Stomach smooth muscle (tissue), 2 donors: ENCODE results near the gene AVL9.
"Not testable (repeated sequence)": the region's sequence is repeated elsewhere in the genome, so short reads cannot be mapped to it uniquely, and the experiment has no call there.

Experiments
- H3K27ac ChIP-seq: one replicate; pipeline ENCODE4 v1.7.0; 2013; ENCODE audit warnings: mild to moderate bottlenecking, low read length, inconsistent platforms
- H3K27me3 ChIP-seq, 2 donors: one replicate each; pipeline ENCODE4 v1.7.0; 2013; ENCODE audit warnings: low read length in 2 of 2; ENCODE audit not compliant: insufficient read depth in 2 of 2, control insufficient read depth in 1 of 2
- H3K36me3 ChIP-seq, 2 donors: one replicate each; pipeline ENCODE4 v1.7.0; 2013; ENCODE audit warnings: low read length in 2 of 2; ENCODE audit not compliant: control insufficient read depth in 2 of 2, insufficient read depth in 2 of 2
- H3K4me1 ChIP-seq: one replicate; pipeline ENCODE4 v1.7.0; 2013; ENCODE audit warnings: low read length; ENCODE audit not compliant: control insufficient read depth, insufficient read depth
- H3K4me3 ChIP-seq, 2 donors: one replicate each; pipeline ENCODE4 v1.7.0; 2013; ENCODE audit warnings: low read length in 2 of 2
- H3K9ac ChIP-seq, 2 donors: one replicate each; pipeline ENCODE4 v1.7.0; 2013; ENCODE audit warnings: low read length in 2 of 2, mild to moderate bottlenecking in 1 of 2
- H3K9me3 ChIP-seq, 2 donors: one replicate each; pipeline ENCODE4 v1.7.0; 2013; ENCODE audit warnings: low read length in 2 of 2; ENCODE audit not compliant: control insufficient read depth in 2 of 2
- donor health status: healthy.
- donor health status: Pancreatic carcinoma.

Gene AVL9

GRCh38 chr7:32637611-32638010, 142.3 kb downstream of the AVL9 start:
- H3K9me3 ChIP-seq, H3K9ac ChIP-seq, H3K27me3 ChIP-seq, H3K4me3 ChIP-seq, H3K27ac ChIP-seq, H3K36me3 ChIP-seq, H3K4me1 ChIP-seq: not testable (repeated sequence)
